Measurements from ENCODE around the gene TPST2.

DNA sequence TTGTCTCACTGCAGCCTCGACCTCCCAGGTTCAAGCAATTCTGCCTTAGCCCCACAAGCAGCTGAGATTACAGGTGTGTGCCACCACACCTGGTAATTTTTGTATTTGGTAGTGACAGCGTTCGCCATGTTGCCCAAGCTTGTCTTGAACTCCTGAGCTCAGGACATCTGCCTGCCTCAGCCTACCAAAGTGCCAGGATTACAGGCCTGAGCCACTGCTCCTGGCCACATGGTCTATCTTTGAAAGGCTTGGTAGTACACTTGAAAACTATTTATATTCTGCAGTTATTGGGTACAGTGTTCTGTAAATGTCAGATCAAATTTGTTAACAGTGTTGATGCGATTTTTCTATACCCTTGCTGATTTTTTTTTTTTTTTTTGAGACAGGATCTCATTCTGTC lies 41.4 kb upstream of the TPST2 start:
- TF ChIP-seq, protein P1, sequence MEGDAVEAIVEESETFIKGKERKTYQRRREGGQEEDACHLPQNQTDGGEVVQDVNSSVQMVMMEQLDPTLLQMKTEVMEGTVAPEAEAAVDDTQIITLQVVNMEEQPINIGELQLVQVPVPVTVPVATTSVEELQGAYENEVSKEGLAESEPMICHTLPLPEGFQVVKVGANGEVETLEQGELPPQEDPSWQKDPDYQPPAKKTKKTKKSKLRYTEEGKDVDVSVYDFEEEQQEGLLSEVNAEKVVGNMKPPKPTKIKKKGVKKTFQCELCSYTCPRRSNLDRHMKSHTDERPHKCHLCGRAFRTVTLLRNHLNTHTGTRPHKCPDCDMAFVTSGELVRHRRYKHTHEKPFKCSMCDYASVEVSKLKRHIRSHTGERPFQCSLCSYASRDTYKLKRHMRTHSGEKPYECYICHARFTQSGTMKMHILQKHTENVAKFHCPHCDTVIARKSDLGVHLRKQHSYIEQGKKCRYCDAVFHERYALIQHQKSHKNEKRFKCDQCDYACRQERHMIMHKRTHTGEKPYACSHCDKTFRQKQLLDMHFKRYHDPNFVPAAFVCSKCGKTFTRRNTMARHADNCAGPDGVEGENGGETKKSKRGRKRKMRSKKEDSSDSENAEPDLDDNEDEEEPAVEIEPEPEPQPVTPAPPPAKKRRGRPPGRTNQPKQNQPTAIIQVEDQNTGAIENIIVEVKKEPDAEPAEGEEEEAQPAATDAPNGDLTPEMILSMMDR (conservative IDR thresholded peaks at IDR 0.05; ENCODE audit: low read depth, low read length): no peak
- TF ChIP-seq EZH2 (IDR thresholded peaks at IDR 0.05; ENCODE audit: borderline replicate concordance, low read depth, low read length, poor library complexity, severe bottlenecking): no peak

Measured in A673 (cell line).